H1 (cell line): ENCODE data around the gene IL26. TPM values are rescaled to one million over a fixed set of nuclear protein-coding genes. Genes with fewer than 3 reads are reported as not detected.

Source experiments
- CTCF ChIA-PET: fragments of 300-600 bp; sonication (Branson Sonifier 250); formaldehyde crosslinking; loops from one replicate; lab custom pipeline; 2021; ENCODE audit not compliant: partially characterized antibody; lab: Charles Lee
- POLR2A ChIA-PET: fragments of 300-600 bp; sonication (Branson Sonifier 250); formaldehyde crosslinking; loops from one replicate; lab custom pipeline; 2021; ENCODE audit warnings: inconsistent platforms; ENCODE audit not compliant: partially characterized antibody; lab: Charles Lee
- DNase-seq, 2 experiments: peaks; one replicate each; pipeline versions ENCODE4 v3.0.0 to v3.0.0-alpha.2; 2010 to 2022; ENCODE audit warnings: low spot score in 2 of 2, low read depth in 1 of 2, mixed read lengths in 1 of 2
- FAIRE-seq: peaks from 2 replicates; lab custom pipeline; 2011; peaks lifted over from hg19 to GRCh38; lab: Jason Lieb, UNC
- H2AFZ ChIP-seq: 2 replicates; pipeline ENCODE4 v1.8.1; 2012; ENCODE audit warnings: low read length, inconsistent platforms
- H2AK5ac ChIP-seq: 2 replicates; pipeline ENCODE4 v1.6.1; 2013; ENCODE audit warnings: low read depth, low read length
- H2BK120ac ChIP-seq: replicated peaks from 2 replicates; pipeline ENCODE3; 2013; ENCODE audit warnings: low read depth, low read length, inconsistent platforms
- H2BK12ac ChIP-seq: 2 replicates; pipeline ENCODE4 v1.6.1; 2013; ENCODE audit warnings: low read depth, low read length
- H2BK15ac ChIP-seq: 2 replicates; pipeline ENCODE4 v1.6.1; 2013; ENCODE audit warnings: low read length
- H2BK20ac ChIP-seq: 2 replicates; pipeline ENCODE4 v1.6.1; 2013; ENCODE audit warnings: low read length
- H2BK5ac ChIP-seq: 2 replicates; pipeline ENCODE4 v1.6.1; 2013; ENCODE audit warnings: low read depth, low read length
- H3K14ac ChIP-seq: 2 replicates; pipeline ENCODE4 v1.6.1; 2013; ENCODE audit warnings: inconsistent platforms; ENCODE audit not compliant: insufficient read length
- H3K18ac ChIP-seq: 2 replicates; pipeline ENCODE4 v1.6.1; 2013; ENCODE audit warnings: low read length; ENCODE audit errors: extremely low read depth
- H3K23ac ChIP-seq: 2 replicates; pipeline ENCODE4 v1.6.1; 2013; ENCODE audit warnings: inconsistent platforms; ENCODE audit not compliant: insufficient read length
- H3K23me2 ChIP-seq: 2 replicates; pipeline ENCODE4 v1.6.1; 2013; ENCODE audit warnings: low read depth, low read length
- H3K27ac ChIP-seq: 2 replicates; pipeline ENCODE4 v1.6.1; 2011; ENCODE audit warnings: low read depth, low read length, inconsistent platforms
- H3K27me3 ChIP-seq, 4 experiments: replicated peaks in 1 of 4; 1 replicate in 1 of 4; 2 replicates in 3 of 4; pipeline versions ENCODE4 v1.6.1 to v1.8.1; 2011 to 2013; ENCODE audit warnings: low read length in 3 of 4, mild to moderate bottlenecking in 3 of 4, inconsistent platforms in 2 of 4, mixed read lengths in 2 of 4, moderate library complexity in 1 of 4; ENCODE audit not compliant: control insufficient read depth in 3 of 4, insufficient read depth in 3 of 4; ENCODE audit errors: extremely low read depth in 1 of 4
- H3K36me3 ChIP-seq, 4 experiments: 2 replicates each; pipeline versions ENCODE4 v1.6.1 to v1.8.1; 2011 to 2013; ENCODE audit warnings: mild to moderate bottlenecking in 4 of 4, low read length in 3 of 4, moderate library complexity in 2 of 4, control low read depth in 1 of 4, inconsistent platforms in 1 of 4; ENCODE audit not compliant: insufficient read depth in 4 of 4, control insufficient read depth in 2 of 4
- H3K4ac ChIP-seq: replicated peaks from 2 replicates; pipeline ENCODE3; 2013; ENCODE audit warnings: low read length, low read depth, mixed read lengths, inconsistent platforms; ENCODE audit not compliant: insufficient read length
- H3K4me1 ChIP-seq, 4 experiments: replicated peaks in 1 of 4; 1 replicate in 1 of 4; 2 replicates in 3 of 4; pipeline versions ENCODE4 v1.6.1 to v1.8.1; 2011 to 2013; ENCODE audit warnings: low read length in 3 of 4, inconsistent platforms in 2 of 4, mixed read lengths in 1 of 4; ENCODE audit not compliant: insufficient read depth in 4 of 4, control insufficient read depth in 3 of 4
- H3K4me2 ChIP-seq, 2 experiments: 2 replicates each; pipeline versions ENCODE4 v1.6.1 to v1.8.1; 2011 to 2013; ENCODE audit warnings: low read depth in 2 of 2, low read length in 2 of 2, control low read depth in 1 of 2, inconsistent platforms in 1 of 2, mild to moderate bottlenecking in 1 of 2; ENCODE audit not compliant: insufficient read depth in 1 of 2
- H3K4me3 ChIP-seq, 4 experiments: fragments of 200-600, 300-600 bp in 1 of 4; sonication (generic), shearing (Covaris generic), sonication (Bioruptor Twin) in 1 of 4; 2 replicates each; pipeline versions ENCODE4 v1.5.1 to v1.8.1; 2011 to 2016; ENCODE audit warnings: low read length in 4 of 4, low read depth in 3 of 4, control low read depth in 2 of 4, inconsistent platforms in 2 of 4, mild to moderate bottlenecking in 2 of 4, mixed read lengths in 1 of 4, moderate library complexity in 1 of 4; ENCODE audit not compliant: insufficient read depth in 2 of 4; ENCODE audit errors: extremely low read depth in 1 of 4
- H3K56ac ChIP-seq: replicated peaks from 2 replicates; pipeline ENCODE3; 2013; ENCODE audit warnings: low read depth, mild to moderate bottlenecking, mixed read lengths, low read length, inconsistent platforms; ENCODE audit not compliant: insufficient read length
- H3K79me1 ChIP-seq: 2 replicates; pipeline ENCODE4 v1.6.1; 2013; ENCODE audit warnings: low read depth, low read length, control low read depth
- H3K79me2 ChIP-seq, 2 experiments: 2 replicates each; pipeline versions ENCODE4 v1.6.1 to v1.8.1; 2012 to 2013; ENCODE audit warnings: low read length in 2 of 2, mild to moderate bottlenecking in 2 of 2, inconsistent platforms in 1 of 2; ENCODE audit not compliant: insufficient read depth in 2 of 2, control insufficient read depth in 1 of 2
- H3K9ac ChIP-seq, 4 experiments: replicated peaks in 1 of 4; 1 replicate in 1 of 4; 2 replicates in 3 of 4; pipeline versions ENCODE4 v1.6.1 to v1.8.1; 2011 to 2013; ENCODE audit warnings: low read depth in 3 of 4, low read length in 3 of 4, control low read depth in 2 of 4, mild to moderate bottlenecking in 2 of 4, moderate library complexity in 2 of 4, inconsistent platforms in 1 of 4; ENCODE audit errors: extremely low read depth in 1 of 4
- H3K9me3 ChIP-seq, 2 experiments: 2 replicates each; pipeline versions ENCODE4 v1.6.1 to v1.8.1; 2012 to 2013; ENCODE audit warnings: mild to moderate bottlenecking in 2 of 2, moderate library complexity in 2 of 2, control low read depth in 1 of 2, inconsistent platforms in 1 of 2, low read depth in 1 of 2, low read length in 1 of 2, mixed read lengths in 1 of 2; ENCODE audit not compliant: insufficient read depth in 2 of 2
- H4K20me1 ChIP-seq, 2 experiments: replicated peaks in 1 of 2; 2 replicates each; pipeline versions ENCODE3 to v1.8.1; 2011 to 2013; ENCODE audit warnings: inconsistent platforms in 2 of 2, low read length in 2 of 2, mild to moderate bottlenecking in 1 of 2; ENCODE audit not compliant: insufficient read depth in 2 of 2, control insufficient read depth in 1 of 2
- H4K5ac ChIP-seq: 2 replicates; pipeline ENCODE4 v1.6.1; 2013; ENCODE audit warnings: low read length, low read depth, mixed read lengths, inconsistent platforms; ENCODE audit not compliant: insufficient read length
- H4K8ac ChIP-seq: 2 replicates; pipeline ENCODE4 v1.8.0; 2013; ENCODE audit warnings: mild to moderate bottlenecking, moderate library complexity, low read length, inconsistent platforms; ENCODE audit not compliant: insufficient read depth; ENCODE audit errors: extremely low read depth
- H4K91ac ChIP-seq: replicated peaks from 2 replicates; pipeline ENCODE3; 2013; ENCODE audit warnings: low read length, mixed read lengths, inconsistent platforms; ENCODE audit not compliant: insufficient read length
- BCL11A ChIP-seq, 2 experiments: IDR thresholded peaks; one replicate each; pipeline ENCODE4 v1.6.1; 2011; ENCODE audit warnings: low read depth in 2 of 2, low read length in 2 of 2, mild to moderate bottlenecking in 2 of 2
- CEBPB ChIP-seq: IDR thresholded peaks from 2 replicates; pipeline ENCODE4 v1.6.1; 2012; ENCODE audit warnings: low read depth, low read length
- WGBS, 2 experiments: shearing (Covaris generic) in 1 of 2; methylation state at CpG; one replicate each; pipeline versions ENCODE4 v1.1.6 to v1.1.7; 2013 to 2015; ENCODE audit warnings: low lambda C conversion rate in 2 of 2, mixed read lengths in 2 of 2, inconsistent platforms in 1 of 2, low coverage in 1 of 2, missing lambda C conversion rate in 1 of 2; ENCODE audit not compliant: insufficient replicate concordance in 2 of 2, insufficient coverage in 1 of 2, insufficient read length in 1 of 2; ENCODE audit errors: extremely low coverage in 1 of 2, missing lambda C conversion rate in 1 of 2; 5-methylcytosine and 5-hydroxymethylcytosine counted together
- polyA plus RNA-seq, 7 experiments: library from polyadenylated mRNA; depleted of rRNA in 3 of 7; stranded (reverse) in 5 of 7; unstranded in 2 of 7; fragments of >200 nt in 5 of 7; fragments of 200-250 nt in 2 of 7; gene quantifications; 1 replicate in 5 of 7; 2 replicates in 1 of 7; 4 replicates in 1 of 7; pipeline versions ENCODE4 v1.2.1 to v1.2.3, GENCODE V29; 2011 to 2013; ENCODE audit warnings: missing spikeins in 2 of 7, mixed read lengths in 2 of 7
- total RNA-seq: library from RNA; stranded (reverse); fragmentation: NEBNext Ultra II Directional; extraction: Animal tissue kit (Norgen Biotek cat#: 25700); gene quantifications from 2 replicates; pipeline ENCODE4 v1.2.1, GENCODE V29; 2021

The IL26 gene
- total and polyA plus RNA-seq, 2 of the 8 experiments (the other 6 are each of a cell fraction or from before 2014, with no cell fraction given), result not detected

DNA sequence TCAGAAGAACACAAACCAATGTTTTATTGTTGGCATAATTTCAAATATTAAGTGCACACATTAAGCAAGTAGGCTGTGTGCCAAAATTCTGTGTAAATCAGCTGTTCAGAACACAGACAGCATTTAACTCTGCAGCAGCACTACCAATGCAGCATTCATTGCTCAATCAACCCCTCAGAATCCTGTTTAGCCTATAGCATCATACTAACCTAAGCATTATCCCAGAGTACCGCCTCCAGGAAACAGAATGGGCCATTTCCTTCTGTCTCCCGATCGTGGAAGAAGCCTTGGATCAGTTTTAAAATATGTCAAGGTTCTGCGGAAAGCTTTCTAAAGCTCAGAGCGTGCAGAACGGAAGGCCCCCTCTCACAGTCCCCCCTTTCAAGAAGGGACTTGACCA, 3.3 kb downstream of the IL26 start:
- Histone ChIP-seq H3K9me3 (no peaks in the 10 kb centered on the region), H4K91ac (no peak overlapping the region), H3K79me1 (no peaks in the 10 kb centered on the region), H3K14ac (no peak overlapping the region), H3K23ac (no peak overlapping the region), H2BK15ac (no peak overlapping the region), H2AFZ (no peak overlapping the region), H2AK5ac (no peak overlapping the region), H4K8ac (no peak overlapping the region), H3K27me3 (no peaks in the 10 kb centered on the region), H4K5ac (no peak overlapping the region), H3K4me3 (no peak overlapping the region), H3K4me1 (no peaks in the 10 kb centered on the region), H3K79me2 (no peaks in the 10 kb centered on the region), H3K9ac (no peak overlapping the region), H2BK5ac (no peak overlapping the region), H3K56ac (no peak overlapping the region), H3K18ac (no peak overlapping the region), H3K23me2 (no peaks in the 10 kb centered on the region; the same call in 1 of the 2 replicates), H2BK12ac (no peak overlapping the region), H2BK120ac (no peak overlapping the region), H4K20me1 (no peaks in the 10 kb centered on the region), H3K36me3 (no peaks in the 10 kb centered on the region), H3K4me2 (no peak overlapping the region), H3K4ac (no peak overlapping the region), H2BK20ac (no peak overlapping the region), H3K27ac (no peak overlapping the region)
- POLR2A ChIA-PET, result interaction anchor here (0.7 to 1.3 kb wide), 2 partner anchors 29 to 110 kb away, joined by 3 read pairs; partner anchors contain the start of gene MDM1
- FAIRE-seq, result no peak
- DNase-seq, result no peak
- 93% methylated on average over 6 of the region's 6 CpGs; no CpG with 5 or more reads in 1 of the 2 experiments for WGBS, 2 experiments
- CTCF ChIA-PET, result interaction anchor here (0.6 to 5.1 kb wide), 39 partner anchors 10 to 1534 kb away, joined by 3 to 47 read pairs (median 4); no protein-coding TSS in a partner anchor
- TF ChIP-seq BCL11A (IDR thresholded peaks at IDR 0.05; ENCODE audit: low read depth in 2 of 2, low read length in 2 of 2) (no peak), CEBPB (0 out of 2 replicates have a peak, but pooled peaks have one; percentile 36)
